HG03521 (cell line): ENCODE results near the gene PCDHGA11.
"Not testable (repeated sequence)": the region's sequence is repeated elsewhere in the genome, so short reads cannot be mapped to it uniquely, and the experiment has no call there.

ENCODE experiments used
- ATAC-seq: cut with Tn5 transposase; IDR thresholded peaks from one replicate; pipeline ENCODE4 v1.9.1; 2021; ENCODE audit warnings: mild to moderate bottlenecking, moderate library complexity; ENCODE audit not compliant: unreplicated experiment

PCDHGA11 gene

DNA sequence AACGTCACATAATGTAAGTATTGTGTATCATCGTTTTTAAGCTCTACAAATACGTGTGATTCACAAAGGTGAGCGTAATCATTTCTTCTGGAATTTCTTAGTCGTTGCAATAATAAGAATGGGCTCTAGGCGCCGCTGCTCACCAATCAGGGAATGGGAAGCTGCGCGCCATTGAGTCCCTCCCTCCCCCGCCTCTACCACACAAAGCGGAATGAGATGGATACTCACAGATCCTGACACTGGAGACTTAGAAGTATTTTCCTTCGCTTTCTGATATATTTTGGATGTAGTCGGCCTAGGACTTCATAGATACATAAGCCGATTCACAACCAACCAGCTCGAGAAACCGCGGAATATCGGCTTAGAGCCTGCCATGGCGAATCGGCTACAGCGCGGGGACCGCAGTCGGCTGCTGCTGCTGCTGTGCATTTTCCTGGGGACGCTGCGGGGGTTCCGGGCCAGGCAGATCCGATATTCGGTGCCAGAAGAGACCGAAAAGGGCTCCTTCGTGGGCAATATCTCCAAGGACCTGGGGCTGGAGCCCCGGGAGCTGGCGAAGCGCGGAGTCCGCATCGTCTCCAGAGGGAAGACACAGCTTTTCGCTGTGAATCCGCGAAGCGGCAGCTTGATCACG is at the start of gene PCDHGA11:
Gene PCDHGA11, plus strand, starts transcription at position 197 of the 634 bp plus-strand sequence. Its CDS starts 177 bp downstream, at position 374.
- ATAC-seq, result no peak

DNA sequence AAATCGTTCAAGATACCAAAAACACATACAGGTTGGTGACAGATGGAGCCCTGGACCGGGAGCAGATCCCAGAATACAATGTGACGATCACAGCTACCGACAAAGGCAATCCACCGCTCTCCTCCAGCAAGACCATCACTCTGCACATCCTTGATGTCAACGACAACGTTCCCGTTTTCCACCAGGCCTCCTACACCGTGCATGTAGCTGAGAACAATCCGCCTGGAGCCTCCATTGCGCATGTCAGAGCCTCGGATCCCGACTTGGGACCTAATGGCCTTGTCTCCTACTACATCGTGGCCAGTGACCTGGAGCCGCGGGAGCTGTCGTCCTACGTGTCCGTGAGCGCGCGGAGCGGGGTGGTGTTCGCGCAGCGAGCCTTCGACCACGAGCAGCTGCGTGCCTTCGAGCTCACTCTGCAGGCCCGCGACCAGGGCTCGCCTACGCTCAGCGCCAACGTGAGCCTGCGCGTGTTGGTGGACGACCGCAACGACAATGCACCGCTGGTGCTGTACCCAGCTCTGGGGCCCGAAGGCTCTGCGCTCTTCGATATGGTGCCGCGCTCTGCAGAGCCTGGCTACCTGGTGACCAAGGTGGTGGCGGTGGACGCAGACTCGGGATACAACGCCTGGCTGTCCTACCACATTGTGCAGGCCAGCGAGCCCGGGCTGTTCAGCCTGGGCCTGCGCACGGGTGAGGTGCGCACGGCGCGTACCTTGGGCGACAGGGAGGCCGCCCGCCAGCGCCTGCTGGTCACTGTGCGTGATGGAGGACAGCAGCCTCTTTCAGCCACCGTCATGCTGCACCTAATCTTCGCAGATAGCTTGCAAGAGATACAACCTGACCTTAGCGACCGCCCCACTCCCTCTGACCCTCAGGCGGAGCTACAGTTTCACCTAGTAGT is 49.0 kb upstream of the PCDHGA11 start:
- ATAC-seq, result no peak

DNA sequence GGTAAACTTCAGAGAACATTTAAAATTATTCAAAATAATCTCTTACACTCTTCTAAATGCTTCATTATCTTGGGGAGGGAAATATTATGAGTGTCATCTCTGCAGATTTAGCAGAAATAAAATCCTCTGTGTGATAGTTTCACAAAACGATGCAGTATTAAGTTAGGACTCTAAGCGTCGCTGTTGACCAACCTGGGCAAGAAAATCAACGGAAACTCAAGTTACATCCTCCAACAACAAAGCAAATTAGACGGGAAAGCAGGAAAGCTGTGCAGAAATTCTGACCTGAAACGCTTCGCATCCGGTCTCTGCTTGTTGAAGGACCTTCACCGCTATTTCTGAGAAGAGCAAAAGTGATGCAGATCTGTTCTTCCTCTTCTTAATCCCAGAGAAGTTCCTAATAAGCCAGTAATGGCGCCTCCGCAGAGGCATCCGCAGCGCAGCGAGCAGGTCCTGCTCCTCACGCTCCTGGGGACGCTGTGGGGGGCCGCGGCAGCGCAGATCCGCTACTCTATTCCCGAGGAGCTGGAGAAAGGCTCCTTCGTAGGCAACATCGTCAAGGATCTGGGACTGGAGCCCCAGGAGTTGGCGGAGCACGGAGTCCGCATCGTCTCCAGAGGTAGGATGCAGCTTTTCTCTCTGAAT is 47.1 kb upstream of the PCDHGA11 start, which contains the start of gene PCDHGA6:
Gene PCDHGA6, plus strand, starts transcription at position 219 of the 645 bp plus-strand sequence. Its CDS starts 193 bp downstream, at position 412.
- ATAC-seq, result no peak

DNA sequence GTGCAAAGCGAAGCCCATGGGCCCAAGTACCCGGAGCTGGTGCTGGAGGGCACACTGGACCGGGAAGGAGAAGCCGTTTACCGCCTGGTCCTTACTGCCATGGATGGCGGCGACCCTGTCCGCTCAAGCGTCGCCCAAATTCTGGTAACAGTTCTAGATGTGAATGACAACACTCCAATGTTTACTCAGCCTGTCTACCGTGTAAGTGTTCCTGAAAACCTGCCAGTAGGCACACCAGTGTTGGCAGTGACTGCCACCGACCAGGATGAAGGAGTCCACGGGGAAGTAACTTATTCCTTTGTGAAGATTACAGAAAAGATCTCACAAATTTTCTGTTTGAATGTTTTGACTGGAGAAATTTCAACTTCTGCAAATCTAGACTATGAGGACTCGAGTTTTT is 46.2 kb upstream of the PCDHGA11 start:
- ATAC-seq, result no peak

DNA sequence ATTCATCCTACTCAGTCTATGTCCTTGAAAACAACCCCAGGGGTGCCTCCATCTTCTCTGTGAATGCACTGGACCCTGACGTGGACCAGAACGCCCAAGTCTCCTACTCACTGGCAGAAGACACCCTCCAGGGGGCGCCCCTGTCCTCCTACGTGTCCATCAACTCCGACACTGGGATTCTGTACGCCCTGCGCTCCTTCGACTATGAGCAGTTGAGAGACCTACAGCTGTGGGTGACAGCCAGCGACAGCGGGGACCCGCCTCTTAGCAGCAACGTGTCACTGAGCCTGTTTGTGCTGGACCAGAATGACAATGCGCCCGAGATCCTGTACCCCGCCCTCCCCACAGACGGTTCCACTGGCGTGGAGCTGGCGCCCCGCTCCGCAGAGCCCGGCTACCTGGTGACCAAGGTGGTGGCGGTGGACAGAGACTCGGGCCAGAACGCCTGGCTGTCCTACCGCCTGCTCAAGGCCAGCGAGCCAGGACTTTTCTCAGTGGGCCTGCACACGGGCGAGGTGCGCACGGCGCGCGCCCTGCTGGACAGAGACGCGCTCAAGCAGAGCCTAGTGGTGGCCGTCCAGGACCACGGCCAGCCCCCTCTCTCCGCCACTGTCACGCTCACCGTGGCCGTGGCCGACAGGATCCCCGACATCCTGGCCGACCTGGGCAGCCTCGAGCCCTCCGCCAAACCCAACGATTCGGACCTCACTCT is 45.3 kb upstream of the PCDHGA11 start:
- ATAC-seq, result not testable (repeated sequence)

DNA sequence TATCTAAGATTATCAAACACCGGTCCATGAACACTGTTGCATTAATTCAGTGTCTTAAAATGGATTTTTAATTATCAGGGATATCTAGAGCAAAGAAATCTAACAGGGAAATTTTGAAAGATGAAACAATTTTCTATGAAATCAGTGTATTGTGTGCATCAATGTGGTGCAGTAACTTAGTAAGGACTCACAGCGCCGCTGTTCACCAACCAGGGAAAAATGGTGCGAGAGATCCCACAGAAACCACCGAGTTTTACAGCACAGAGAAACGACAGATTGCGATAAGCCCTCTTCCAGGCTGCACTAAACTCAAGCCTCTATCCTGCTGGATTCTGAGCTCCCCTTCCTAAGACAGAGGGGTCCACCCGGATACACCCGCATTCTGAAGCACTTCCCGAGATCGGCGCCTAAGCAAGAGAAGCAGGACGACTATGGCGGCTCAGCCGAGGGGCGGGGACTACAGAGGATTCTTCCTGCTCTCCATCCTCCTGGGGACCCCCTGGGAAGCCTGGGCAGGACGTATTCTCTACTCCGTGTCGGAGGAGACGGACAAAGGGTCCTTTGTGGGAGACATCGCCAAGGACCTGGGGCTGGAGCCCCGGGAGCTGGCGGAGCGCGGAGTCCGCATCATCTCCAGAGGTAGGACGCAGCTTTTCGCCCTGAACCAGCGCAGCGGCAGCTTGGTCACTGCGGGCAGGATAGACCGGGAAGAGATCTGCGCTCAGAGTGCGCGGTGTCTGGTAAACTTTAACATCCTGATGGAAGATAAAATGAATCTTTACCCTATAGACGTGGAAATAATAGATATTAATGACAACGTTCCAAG is 38.2 kb upstream of the PCDHGA11 start, which contains the start of gene PCDHGA7:
Gene PCDHGA7, plus strand, starts transcription at position 274 of the 826 bp plus-strand sequence. Its CDS starts 158 bp downstream, at position 432.
- no peak for ATAC-seq

DNA sequence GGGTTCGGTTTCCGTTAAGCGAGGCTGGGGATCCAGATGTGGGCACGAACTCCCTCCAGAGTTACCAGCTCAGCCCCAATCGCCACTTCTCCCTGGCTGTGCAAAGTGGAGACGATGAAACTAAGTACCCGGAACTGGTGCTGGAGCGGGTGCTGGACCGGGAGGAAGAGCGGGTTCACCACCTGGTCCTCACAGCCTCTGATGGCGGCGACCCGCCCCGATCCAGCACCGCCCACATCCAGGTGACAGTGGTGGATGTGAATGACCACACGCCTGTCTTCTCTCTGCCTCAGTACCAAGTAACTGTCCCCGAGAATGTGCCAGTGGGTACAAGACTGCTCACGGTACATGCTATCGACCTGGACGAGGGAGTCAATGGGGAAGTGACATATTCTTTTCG is 37.5 kb upstream of the PCDHGA11 start:
- no peak for ATAC-seq

DNA sequence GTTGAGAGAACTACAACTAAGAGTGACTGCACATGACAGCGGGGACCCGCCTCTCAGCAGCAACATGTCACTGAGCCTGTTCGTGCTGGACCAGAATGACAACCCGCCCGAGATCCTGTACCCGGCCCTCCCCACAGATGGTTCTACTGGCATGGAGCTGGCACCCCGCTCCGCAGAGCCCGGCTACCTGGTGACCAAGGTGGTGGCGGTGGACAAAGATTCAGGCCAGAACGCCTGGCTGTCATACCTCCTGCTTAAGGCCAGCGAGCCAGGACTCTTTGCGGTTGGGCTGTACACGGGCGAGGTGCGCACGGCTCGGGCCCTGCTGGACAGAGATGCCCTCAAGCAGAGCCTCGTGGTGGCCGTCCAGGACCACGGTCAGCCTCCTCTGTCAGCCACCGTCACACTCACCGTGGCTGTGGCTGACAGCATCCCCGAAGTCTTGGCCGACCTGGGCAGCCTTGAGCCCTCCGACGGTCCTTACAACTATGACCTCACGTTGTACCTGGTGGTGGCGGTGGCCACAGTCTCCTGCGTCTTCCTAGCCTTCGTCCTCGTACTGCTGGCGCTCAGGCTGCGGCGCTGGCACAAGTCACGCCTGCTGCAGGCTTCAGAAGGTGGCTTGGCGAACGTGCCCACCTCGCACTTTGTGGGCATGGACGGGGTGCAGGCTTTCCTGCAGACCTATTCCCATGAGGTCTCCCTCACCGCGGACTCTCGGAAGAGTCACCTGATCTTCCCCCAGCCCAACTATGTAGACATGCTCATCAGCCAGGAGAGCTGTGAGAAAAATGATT is 36.2 kb upstream of the PCDHGA11 start:
- ATAC-seq, result no peak

DNA sequence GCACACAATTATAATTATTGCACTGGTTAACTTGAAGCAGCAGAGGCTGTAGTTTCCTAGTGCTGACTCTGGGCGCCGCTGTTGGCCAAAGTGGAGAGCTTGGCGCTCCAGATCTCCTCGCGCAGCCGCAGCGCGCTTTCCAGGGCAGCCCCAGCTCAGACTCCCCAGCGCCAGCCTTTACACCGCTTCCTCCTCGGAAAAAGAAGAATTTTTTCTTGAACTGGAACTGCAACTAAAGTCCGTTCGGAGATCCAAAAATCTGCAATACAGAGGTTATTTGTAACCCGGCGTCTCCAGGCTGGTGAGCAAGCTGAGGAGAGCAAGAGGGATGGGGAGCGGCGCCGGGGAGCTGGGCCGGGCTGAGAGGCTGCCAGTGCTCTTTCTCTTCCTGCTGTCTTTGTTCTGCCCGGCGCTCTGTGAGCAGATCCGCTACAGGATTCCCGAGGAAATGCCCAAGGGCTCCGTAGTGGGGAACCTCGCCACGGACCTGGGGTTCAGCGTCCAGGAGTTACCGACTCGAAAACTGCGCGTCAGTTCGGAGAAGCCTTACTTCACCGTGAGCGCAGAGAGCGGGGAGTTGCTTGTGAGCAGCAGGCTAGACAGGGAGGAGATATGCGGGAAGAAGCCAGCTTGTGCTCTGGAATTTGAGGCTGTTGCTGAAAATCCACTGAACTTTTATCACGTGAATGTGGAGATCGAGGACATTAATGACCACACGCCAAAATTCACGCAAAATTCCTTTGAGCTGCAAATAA is 33.1 kb upstream of the PCDHGA11 start, which contains the start of gene PCDHGB4:
Gene PCDHGB4, plus strand, starts transcription at position 142 of the 755 bp plus-strand sequence. Its CDS starts 187 bp downstream, at position 329.
- peak; percentile 67 for ATAC-seq

DNA sequence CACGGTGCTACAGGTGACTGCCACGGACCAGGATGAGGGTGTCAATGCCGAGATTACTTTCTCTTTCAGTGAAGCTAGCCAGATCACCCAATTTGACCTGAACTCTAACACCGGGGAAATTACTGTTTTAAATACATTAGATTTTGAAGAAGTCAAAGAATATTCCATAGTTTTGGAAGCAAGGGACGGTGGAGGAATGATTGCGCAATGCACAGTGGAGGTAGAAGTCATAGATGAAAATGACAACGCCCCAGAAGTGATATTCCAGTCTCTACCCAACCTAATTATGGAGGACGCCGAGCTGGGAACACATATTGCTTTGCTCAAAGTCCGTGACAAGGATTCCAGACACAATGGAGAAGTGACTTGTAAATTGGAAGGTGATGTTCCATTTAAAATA is 32.2 kb upstream of the PCDHGA11 start:
- ATAC-seq, result no peak

DNA sequence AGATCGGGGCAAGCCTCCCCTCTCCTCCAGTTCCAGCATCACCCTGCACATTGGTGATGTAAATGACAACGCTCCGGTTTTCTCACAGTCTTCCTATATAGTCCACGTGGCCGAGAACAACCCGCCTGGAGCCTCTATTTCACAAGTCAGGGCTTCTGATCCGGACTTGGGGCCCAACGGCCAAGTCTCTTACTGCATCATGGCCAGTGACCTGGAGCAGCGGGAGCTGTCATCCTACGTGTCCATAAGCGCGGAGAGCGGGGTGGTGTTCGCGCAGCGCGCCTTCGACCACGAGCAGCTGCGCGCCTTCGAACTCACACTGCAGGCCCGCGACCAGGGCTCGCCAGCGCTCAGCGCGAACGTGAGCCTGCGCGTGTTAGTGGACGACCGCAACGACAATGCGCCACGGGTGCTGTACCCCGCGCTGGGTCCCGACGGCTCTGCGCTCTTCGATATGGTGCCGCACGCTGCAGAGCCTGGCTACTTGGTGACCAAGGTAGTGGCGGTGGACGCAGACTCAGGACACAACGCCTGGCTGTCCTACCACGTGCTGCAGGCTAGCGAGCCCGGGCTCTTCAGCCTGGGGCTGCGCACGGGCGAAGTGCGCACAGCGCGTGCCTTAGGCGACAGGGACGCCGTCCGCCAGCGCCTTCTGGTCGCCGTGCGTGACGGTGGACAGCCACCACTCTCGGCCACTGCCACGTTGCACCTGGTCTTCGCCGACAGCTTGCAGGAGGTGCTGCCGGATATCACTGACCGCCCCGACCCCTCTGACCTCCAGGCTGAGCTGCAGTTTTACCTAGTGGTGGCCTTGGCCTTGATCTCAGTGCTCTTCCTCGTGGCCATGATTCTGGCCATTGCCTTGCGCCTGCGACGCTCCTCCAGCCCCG is 31.5 kb upstream of the PCDHGA11 start:
- ATAC-seq, result no peak

DNA sequence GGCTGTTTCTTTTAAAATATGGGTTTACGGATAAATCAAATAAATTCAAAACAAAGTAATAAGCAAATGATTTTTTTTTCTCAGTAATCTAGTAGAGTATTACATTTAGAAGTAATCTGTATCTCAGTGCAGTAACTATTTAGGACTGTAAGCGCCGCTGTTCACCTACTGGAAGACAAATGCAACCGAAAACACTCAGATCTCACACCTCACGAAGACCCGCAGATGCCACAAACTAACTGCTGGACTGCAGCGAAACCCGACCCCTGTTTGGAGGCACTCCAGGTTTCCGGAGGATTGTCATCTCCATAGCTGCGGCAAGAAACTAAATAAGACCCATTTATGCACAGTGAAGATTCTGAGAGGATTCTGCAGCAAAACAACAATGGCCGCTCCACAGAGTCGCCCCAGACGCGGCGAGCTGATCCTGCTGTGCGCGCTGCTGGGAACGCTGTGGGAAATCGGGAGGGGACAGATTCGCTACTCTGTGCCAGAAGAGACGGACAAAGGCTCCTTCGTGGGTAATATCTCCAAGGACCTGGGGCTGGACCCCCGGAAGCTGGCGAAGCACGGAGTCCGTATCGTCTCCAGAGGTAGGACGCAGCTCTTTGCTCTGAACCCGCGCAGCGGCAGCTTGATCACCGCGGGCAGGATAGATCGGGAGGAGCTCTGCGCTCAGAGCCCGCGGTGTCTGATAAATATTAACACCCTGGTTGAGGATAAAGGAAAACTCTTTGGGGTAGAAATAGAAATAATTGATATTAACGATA is 28.2 kb upstream of the PCDHGA11 start, which contains the start of gene PCDHGA8:
Gene PCDHGA8, plus strand, starts transcription at position 205 of the 770 bp plus-strand sequence. Its CDS starts 181 bp downstream, at position 386.
- ATAC-seq, result no peak

DNA sequence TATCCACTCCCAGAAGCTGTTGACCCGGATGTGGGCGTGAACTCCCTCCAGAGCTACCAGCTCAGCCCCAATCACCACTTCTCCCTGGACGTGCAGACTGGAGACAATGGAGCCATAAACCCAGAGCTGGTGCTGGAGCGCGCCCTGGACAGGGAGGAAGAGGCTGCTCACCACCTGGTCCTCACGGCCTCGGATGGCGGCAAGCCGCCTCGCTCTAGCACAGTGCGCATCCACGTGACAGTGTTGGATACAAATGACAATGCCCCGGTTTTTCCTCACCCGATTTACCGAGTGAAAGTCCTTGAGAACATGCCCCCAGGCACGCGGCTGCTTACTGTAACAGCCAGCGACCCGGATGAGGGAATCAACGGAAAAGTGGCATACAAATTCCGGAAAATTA is 27.6 kb upstream of the PCDHGA11 start:
- ATAC-seq, result no peak

DNA sequence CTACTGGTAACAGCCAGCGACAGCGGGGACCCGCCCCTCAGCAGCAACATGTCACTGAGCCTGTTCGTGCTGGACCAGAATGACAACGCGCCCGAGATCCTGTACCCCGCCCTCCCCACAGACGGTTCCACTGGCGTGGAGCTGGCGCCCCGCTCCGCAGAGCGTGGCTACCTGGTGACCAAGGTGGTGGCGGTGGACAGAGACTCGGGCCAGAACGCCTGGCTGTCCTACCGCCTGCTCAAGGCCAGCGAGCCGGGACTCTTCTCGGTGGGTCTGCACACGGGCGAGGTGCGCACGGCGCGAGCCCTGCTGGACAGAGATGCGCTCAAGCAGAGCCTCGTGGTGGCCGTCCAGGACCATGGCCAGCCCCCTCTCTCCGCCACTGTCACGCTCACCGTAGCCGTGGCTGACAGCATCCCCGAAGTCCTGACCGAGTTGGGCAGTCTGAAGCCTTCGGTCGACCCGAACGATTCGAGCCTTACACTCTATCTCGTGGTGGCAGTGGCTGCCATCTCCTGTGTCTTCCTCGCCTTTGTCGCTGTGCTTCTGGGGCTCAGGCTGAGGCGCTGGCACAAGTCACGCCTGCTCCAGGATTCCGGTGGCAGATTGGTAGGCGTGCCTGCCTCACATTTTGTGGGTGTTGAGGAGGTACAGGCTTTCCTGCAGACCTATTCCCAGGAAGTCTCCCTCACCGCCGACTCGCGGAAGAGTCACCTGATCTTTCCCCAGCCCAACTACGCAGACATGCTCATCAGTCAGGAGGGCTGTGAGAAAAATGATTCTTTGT is 26.3 kb upstream of the PCDHGA11 start:
- not testable (repeated sequence) for ATAC-seq

DNA sequence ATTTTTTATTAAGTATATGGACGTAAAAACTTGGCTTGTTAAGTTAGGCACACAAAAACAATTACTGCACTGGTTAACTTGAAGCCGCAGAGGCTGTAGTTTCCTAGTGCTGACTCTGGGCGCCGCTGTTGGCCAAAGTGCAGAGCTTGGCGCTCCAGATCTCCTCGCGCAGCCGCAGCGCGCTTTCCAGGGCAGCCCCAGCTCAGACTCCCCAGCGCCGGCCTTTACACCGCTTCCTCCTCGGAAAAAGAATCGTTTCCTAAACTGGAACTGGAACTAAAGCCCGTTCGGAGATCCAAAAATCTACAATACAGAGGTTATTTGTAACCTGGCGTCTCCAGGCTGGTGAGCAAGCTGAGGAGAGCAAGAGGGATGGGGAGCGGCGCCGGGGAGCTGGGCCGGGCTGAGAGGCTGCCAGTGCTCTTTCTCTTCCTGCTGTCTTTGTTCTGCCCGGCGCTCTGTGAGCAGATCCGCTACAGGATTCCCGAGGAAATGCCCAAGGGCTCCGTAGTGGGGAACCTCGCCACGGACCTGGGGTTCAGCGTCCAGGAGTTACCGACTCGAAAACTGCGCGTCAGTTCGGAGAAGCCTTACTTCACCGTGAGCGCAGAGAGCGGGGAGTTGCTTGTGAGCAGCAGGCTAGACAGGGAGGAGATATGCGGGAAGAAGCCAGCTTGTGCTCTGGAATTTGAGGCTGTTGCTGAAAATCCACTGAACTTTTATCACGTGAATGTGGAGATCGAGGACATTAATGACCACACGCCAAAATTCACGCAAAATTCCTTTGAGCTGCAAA is 22.9 kb upstream of the PCDHGA11 start, which contains the start of gene PCDHGB5:
Gene PCDHGB5, plus strand, starts transcription at position 192 of the 796 bp plus-strand sequence. Its CDS starts 181 bp downstream, at position 373.
- ATAC-seq, result peak; percentile 97
